GM19395 (cell line): ENCODE measurements around the gene ZC3HAV1.
"Not testable (repeated sequence)": the region's sequence is repeated elsewhere in the genome, so short reads cannot be mapped to it uniquely, and the experiment has no call there.

Experiments used
- ATAC-seq: cut with Tn5 transposase; IDR thresholded peaks from one replicate; pipeline ENCODE4 v1.9.1; 2021; ENCODE audit warnings: mild to moderate bottlenecking, moderate library complexity; ENCODE audit not compliant: unreplicated experiment

Gene ZC3HAV1

DNA sequence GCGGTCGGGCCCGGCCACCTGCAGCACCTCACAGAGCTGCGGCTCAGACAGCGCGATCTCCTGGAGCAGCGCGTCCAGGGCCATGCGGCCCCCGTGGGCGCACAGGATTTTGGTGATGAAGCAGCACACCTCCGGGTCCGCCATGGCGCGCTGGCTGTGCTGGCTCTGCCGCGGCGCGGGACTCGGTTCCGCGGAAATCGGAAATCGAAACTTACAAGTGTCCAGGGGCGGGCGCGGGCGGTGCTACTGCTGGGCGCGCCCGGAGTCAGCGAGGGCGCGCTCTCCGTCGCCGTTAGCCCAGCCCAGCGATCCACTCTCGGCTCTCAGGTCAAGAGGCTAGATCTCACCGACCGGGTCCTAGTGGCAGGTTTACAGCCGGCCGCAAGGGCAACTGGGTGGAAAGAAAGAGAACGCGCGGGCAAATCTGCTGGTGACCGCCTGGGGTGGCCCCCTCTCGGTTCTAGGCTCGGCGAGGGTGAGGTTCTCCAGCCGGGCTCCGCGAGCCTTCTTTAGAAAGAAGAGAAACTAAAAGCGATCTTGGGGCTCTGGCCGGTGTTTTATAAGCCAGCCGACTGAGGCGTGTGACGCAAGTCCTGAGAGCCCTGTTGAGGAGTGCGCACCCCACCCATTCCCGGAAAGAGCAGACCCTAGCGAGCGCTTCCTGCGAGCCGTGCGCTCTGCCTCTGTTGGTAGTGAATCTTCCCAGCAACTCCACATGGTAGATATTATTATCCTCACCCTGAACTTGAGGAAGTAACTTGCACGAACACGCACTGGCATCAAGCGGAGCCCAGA, at the start of gene ZC3HAV1:
Gene ZC3HAV1 (minus strand): TSS at position 533 of the 795 bp plus-strand sequence. CDS start 389 bp downstream, at position 144.
- ATAC-seq = peak; percentile 73

- no peak for ATAC-seq
Observed at GRCh38 chr7:139153832-139154231, 44.3 kb upstream of the ZC3HAV1 start.

- no peak for ATAC-seq
Observed at GRCh38 chr7:139152149-139152548, 42.6 kb upstream of the ZC3HAV1 start.

DNA sequence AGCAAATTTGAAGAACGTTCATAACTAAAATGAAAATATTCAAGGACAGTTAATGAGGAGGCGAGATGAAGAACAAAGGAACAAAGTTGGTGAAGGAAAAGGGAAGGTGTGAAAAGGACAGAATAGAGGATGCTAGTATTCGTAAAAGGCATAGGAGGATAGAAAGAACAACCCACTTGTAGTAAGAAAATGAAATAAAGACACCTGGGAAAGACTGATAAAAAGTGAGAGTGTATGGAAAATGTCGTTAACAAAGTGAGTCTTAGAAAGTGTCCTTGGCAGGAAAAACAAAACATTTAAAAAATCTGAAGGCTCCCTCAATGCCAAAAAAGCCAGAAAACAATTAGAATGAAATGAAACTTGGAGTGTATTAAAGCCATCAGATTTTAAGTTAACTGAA, 29.6 kb upstream of the ZC3HAV1 start:
- no peak for ATAC-seq

- ATAC-seq = peak; percentile 95
Observed at GRCh38 chr7:139133335-139134139, 24.0 kb upstream of the ZC3HAV1 start.

- ATAC-seq = no peak
Observed at GRCh38 chr7:139132887-139133286, 23.4 kb upstream of the ZC3HAV1 start.

- ATAC-seq = peak; percentile 33
Observed at GRCh38 chr7:139131601-139132041, 22.1 kb upstream of the ZC3HAV1 start.

DNA sequence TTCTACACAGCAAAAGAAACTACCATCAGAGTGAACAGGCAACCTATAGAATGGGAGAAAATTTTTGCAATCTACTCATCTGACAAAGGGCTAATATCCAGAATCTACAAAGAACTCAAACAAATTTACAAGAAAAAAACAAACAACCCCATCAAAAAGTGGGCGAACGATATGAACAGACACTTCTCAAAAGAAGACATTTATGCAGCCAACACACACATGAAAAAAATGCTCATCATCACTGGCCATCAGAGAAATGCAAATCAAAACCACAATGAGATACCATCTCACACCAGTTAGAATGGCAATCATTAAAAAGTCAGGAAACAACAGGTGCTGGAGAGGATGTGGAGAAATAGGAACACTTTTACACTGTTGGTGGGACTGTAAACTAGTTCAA, 20.3 kb upstream of the ZC3HAV1 start:
- ATAC-seq = not testable (repeated sequence)

GRCh38 chr7:139127648-139128047, 18.1 kb upstream of the ZC3HAV1 start:
- ATAC-seq = no peak

GRCh38 chr7:139125657-139126056, 16.1 kb upstream of the ZC3HAV1 start:
- no peak for ATAC-seq

GRCh38 chr7:139124995-139125394, 15.5 kb upstream of the ZC3HAV1 start:
- ATAC-seq = not testable (repeated sequence)

GRCh38 chr7:139124084-139124914, 14.8 kb upstream of the ZC3HAV1 start:
- peak; percentile 73 for ATAC-seq

DNA sequence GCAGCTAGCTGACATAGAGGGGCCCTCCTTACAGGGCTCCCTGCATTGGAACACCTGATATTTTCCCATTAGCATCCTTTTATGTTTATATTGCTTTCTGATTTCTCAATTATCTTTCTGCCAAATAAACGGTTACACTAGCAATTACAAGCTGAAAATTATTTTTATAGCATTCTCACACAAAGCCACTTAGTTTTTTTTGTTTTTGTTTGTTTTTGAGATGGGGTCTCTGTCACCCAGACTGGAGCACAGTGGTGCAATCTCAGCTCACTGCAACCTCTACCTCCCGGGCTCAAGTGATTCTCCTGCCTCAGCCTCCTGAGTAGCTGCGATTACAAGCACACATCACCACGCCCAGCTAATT, 9.9 kb upstream of the ZC3HAV1 start:
- ATAC-seq = no peak

DNA sequence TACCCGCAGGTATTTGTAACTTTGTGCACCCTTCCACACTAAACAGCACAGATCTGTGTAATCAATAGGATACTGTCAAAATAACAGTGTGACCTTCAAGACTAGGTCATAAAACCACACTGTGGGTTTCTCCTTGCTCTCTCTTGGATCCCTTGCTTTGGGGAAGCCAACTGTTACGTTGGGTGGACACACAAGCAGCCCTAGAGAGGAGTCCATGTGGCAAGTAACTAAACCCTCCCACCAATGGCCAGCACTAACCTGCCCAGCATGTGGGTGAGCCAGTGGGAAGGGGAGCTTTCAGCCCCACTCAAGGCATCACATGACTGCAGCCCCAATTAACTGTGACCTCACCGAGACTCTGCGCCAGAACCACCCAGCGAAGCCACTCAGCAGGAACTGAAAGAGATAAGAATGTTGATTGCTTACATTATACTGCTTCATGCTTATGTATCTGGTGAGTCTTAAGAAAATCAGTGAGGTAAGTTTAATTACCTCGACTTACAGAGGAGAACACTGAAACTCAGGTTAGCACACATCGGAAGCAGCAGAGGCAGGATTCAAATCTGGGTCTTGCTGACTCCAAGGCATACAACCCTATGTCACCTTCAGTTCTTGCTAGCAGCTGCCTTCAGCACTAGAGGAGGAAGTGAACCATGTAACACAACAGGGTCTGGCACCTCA, 9.4 kb upstream of the ZC3HAV1 start:
- ATAC-seq = peak; percentile 86

- peak; percentile 78 for ATAC-seq
Observed at GRCh38 chr7:139118234-139118804, 8.8 kb upstream of the ZC3HAV1 start.

DNA sequence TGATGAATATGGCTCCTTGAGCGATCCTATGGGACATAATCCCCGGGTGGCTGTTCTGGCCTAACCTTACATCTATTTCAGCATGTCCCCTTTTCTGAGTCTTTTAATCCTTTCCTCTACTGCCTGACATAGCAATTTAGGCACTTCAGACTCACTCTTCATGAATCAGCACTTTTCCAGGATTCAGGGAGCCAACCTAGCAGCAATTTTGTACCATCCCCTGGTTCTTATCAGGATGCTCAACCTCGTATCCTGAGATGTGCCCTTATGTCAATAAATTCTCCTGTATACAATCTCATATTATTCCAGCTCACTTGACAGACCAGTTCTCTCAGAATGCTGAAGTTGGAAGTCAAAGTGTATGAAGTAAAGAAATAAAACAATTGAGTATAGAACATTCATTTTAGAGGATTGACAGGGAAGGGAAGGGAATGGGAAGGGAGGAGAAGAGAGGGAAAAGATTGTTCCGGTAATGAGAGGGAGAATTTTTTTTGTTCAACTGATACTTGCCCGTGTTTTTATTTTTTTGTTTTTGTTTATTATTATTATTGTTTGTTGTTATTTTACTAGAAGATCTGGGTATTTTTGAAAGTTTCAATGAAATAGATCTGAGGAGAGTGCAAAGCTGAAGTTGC, 8.2 kb upstream of the ZC3HAV1 start:
- no peak for ATAC-seq

- ATAC-seq = no peak
Observed at GRCh38 chr7:139116999-139117398, 7.5 kb upstream of the ZC3HAV1 start.

DNA sequence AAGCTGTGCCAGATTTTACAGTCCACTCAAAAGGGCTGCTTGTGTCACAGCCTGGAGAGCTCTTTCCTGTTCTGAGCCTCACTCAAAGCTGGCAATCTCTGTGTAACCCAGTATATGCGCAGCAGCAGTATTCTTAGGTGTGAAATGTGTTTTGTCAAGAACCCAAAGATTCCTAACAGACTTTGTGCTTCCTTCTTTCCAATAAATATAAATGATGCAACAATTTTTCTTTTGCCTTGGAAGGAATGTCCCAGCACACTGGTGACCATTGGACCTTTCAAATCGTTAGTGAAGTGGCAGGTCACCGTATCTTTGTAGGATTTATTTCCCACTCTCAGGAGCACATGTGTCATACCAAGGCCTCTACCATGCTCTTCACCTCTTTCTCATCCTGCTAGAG, 5.6 kb upstream of the ZC3HAV1 start:
- ATAC-seq = no peak

GRCh38 chr7:139114585-139114984, 5.1 kb upstream of the ZC3HAV1 start:
- no peak for ATAC-seq

GRCh38 chr7:139114018-139114417, 4.5 kb upstream of the ZC3HAV1 start:
- ATAC-seq = no peak
